ENCODE measurements around the gene CIB4.

CIB4 gene

GRCh38 chr2:26537069-26537825 lies 103.9 kb downstream of the CIB4 start:
- DNase-seq: no peak
- TF ChIP-seq POLR2A (IDR thresholded peaks at IDR 0.05; ENCODE audit: low read length) (no peak), GATA1 (IDR thresholded peaks at IDR 0.05; ENCODE audit: low read depth, low read length) (no peak)

GRCh38 chr2:26536371-26537068 lies 104.6 kb downstream of the CIB4 start:
- TF ChIP-seq GATA1 (IDR thresholded peaks at IDR 0.05; ENCODE audit: low read depth, low read length): no peak
- TF ChIP-seq POLR2A (IDR thresholded peaks at IDR 0.05; ENCODE audit: low read length): no peak
- DNase-seq: no peak

GRCh38 chr2:26535663-26536275 lies 105.4 kb downstream of the CIB4 start:
- no peak for DNase-seq

GRCh38 chr2:26534865-26535662 lies 106.1 kb downstream of the CIB4 start:
- no peak for DNase-seq
- TF ChIP-seq GATA1 (IDR thresholded peaks at IDR 0.05; ENCODE audit: low read depth, low read length): no peak
- no peak for TF ChIP-seq POLR2A (IDR thresholded peaks at IDR 0.05; ENCODE audit: low read length)

More at GRCh38 chr2:26535663-26536275, 105.4 kb downstream of the CIB4 start:
- TF ChIP-seq GATA1 (IDR thresholded peaks at IDR 0.05; ENCODE audit: low read depth, low read length) (no peak), POLR2A (IDR thresholded peaks at IDR 0.05; ENCODE audit: low read length) (no peak)

GRCh38 chr2:26534098-26534864 lies 106.9 kb downstream of the CIB4 start:
- TF ChIP-seq POLR2A (IDR thresholded peaks at IDR 0.05; ENCODE audit: low read length) (no peak), GATA1 (IDR thresholded peaks at IDR 0.05; ENCODE audit: low read depth, low read length) (no peak)
- peak; percentile 22 to 63 for DNase-seq

- TF ChIP-seq GATA1 (IDR thresholded peaks at IDR 0.05; ENCODE audit: low read depth, low read length) (no peak), POLR2A (IDR thresholded peaks at IDR 0.05; ENCODE audit: low read length) (no peak)
- no peak for DNase-seq
Observed at GRCh38 chr2:26533661-26534060, 107.5 kb downstream of the CIB4 start.

GRCh38 chr2:26532301-26533250 lies 108.6 kb downstream of the CIB4 start:
- no peak for DNase-seq

More at GRCh38 chr2:26532301-26533250, 108.6 kb downstream of the CIB4 start:
- TF ChIP-seq GATA1 (IDR thresholded peaks at IDR 0.05; ENCODE audit: low read depth, low read length): no peak
- TF ChIP-seq POLR2A (IDR thresholded peaks at IDR 0.05; ENCODE audit: low read length): no peak
